Non-pigmented ciliary epithelial cell (primary cell): Measurements from ENCODE around the gene NAPSA.
"Not testable (repeated sequence)": the region's sequence is repeated elsewhere in the genome, so short reads cannot be mapped to it uniquely, and the experiment has no call there.

Experiments
- DNase-seq: peaks from one replicate; pipeline ENCODE4 v3.0.0-alpha.2; 2010; ENCODE audit warnings: low read depth

The NAPSA gene

DNA sequence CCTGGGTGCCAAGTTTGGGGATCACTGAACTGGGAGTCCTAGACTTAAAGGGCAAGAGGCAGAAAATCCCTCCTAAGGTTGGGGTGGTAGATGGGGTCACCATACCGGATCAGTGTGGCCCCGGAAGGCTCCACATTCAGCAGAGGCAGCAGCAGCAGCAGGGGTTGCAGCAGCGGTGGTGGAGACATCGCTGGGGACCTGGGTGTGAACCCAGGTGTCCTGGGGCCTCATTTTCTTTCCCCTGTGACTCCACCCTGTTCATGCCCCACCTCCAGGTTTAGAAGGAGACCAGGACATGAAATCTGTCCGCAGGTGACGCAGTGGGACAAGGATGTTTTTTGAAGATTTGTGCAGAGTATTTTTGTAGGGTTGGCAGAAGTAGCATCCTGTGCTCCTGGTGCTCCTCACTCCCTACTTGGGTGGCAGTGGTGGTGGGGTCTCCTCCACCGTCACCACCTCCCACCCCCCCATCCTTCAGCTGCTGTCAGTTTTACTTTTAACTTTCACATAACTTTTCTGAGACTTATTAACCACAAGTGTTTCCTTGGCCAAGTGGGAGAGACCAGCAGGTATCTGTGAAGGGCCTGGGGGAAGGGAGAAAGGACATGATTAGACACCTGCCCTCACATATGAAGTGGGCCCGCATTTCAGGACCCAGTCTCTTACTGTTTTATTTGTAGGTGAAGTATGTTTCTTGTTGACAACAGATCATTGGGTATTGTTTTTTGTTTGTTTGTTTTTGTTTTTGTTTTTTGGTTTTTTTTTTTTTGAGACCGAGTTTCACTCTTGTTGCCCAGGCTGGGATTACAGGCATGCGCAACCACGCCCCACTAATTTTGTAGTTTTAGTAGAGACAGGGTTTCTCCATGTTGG is at the start of gene NAPSA:
Gene NAPSA (minus strand): TSS at position 206 of the 873 bp plus-strand sequence. CDS start 18 bp downstream, at position 188.
- no peak for DNase-seq

DNA sequence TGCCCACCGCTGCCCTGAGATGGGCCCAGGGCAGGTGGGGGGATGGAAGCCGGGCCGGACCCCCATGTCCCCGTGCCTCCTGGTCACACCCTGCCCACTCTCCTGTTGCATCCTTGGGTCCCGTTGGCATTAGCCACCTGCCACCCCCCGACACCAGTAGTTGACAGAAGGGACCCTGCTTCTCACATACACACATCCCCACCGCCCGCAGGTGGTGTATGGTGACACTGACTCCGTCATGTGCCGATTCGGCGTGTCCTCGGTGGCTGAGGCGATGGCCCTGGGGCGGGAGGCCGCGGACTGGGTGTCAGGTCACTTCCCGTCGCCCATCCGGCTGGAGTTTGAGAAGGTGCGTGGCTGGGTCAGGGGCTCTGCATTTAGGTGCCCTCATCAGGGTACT is 48.1 kb upstream of the NAPSA start:
- DNase-seq, result no peak

DNA sequence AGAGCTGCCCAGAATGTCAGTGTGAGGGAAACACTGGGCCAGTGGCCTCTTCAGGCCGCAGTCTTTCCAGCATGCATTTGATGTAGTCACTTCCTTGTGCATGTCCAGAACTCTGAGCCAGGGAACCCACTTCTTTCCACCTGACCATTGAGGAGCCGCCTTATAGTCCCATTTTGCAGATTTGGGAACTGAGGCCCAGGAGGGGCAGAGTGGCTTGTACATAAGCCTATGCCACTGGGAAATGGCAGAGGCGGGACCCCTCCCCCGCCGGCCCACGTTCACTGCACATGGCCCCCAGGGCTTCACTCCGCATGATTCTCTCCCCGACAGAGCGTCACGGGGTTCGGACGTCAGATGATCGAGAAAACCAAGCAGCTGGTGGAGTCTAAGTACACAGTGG is 47.7 kb upstream of the NAPSA start:
- DNase-seq, result no peak

DNA sequence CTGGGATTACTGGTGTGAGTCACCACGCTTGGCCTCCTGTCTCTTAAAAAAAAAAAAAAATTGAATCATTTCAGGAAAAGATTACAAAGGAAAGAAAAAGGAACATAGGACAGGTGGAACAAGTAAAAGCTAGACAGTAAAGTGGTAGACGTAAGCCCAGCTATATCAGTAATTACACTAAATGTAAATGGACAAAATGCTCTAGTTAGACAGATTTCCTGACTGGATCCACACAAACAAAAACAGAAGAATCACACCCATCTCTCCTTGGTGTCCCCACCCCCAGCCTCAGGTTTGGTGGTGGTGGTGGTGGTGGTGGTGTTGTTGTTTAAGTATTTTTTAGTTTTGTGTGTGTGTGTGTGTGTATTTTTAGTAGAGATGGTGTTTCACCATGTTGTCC is 47.0 kb upstream of the NAPSA start:
- DNase-seq, result no peak

DNA sequence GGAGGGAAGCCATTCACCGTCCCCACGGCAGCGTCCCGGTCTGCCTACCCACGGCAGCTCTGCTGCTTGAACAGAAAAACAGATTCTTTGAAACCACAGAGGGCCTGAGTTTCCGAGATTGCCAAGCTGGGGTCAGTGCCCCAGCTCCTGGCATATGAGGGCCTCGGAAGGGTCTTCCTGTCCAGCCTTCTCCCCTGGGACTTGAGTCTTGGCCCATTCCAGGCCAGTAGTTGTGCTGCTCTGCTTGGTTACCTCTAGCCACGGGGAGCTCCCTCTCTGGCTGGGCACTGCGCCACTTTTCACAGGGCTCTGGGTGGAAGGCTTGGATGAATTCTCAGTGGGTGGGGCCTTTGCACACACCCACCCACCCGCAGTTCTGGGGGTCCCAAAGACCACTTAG is 44.7 kb upstream of the NAPSA start:
- no peak for DNase-seq

DNA sequence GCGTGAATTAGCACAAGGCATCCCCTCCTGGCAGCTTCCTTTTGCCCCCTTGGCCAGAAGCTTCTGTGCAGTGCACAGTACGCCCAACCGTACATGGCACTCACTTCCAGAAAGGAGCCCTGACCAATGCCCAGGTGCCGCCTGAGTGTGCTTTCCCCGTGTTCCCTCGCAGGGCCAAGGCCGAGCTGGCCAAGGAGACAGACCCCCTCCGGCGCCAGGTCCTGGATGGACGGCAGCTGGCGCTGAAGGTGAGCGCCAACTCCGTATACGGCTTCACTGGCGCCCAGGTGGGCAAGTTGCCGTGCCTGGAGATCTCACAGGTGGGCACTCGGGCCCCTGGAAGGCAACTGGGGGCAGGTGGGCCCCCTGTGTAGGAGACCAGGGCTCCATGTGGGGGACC is 43.9 kb upstream of the NAPSA start:
- no peak for DNase-seq

DNA sequence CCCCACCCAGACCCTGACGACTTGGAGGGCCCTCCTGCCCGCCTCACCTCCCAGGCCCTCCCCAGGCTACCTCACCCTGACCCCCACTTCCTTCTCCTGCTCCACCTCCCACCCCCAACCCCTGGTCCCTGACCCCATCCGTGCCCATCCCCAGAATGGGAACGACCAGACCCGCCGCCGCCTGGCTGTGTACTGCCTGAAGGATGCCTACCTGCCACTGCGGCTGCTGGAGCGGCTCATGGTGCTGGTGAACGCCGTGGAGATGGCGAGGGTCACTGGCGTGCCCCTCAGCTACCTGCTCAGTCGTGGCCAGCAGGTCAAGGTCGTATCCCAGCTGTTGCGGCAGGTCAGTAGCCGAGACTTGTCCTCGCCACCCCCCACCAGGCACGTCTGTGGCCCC is 41.4 kb upstream of the NAPSA start:
- no peak for DNase-seq

DNA sequence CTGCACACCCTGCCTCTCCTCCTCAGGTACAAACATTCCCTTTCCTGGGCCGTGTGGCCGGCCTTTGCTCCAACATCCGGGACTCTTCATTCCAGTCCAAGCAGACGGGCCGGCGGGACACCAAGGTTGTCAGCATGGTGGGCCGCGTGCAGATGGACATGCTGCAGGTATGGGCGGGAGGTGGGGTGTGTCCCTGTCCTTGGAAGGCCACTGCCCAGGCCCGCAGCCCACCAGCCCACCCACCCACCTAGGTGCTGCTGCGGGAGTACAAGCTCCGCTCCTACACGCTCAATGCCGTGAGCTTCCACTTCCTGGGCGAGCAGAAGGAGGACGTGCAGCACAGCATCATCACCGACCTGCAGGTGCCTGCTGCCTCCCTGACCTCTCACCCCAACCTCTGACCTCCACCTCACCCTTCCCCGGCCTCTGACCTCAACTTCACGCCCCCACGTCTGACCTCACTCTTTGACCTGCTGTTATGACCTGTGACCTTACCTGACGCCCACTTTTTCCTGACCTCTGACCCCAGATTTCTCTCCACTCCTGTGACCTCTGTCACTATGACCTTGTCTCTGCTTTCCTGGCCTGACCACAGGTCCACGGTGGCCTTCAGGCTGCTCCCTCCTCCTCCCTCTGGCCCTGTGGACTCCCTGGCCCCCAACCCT is 40.8 kb upstream of the NAPSA start:
- no peak for DNase-seq

DNA sequence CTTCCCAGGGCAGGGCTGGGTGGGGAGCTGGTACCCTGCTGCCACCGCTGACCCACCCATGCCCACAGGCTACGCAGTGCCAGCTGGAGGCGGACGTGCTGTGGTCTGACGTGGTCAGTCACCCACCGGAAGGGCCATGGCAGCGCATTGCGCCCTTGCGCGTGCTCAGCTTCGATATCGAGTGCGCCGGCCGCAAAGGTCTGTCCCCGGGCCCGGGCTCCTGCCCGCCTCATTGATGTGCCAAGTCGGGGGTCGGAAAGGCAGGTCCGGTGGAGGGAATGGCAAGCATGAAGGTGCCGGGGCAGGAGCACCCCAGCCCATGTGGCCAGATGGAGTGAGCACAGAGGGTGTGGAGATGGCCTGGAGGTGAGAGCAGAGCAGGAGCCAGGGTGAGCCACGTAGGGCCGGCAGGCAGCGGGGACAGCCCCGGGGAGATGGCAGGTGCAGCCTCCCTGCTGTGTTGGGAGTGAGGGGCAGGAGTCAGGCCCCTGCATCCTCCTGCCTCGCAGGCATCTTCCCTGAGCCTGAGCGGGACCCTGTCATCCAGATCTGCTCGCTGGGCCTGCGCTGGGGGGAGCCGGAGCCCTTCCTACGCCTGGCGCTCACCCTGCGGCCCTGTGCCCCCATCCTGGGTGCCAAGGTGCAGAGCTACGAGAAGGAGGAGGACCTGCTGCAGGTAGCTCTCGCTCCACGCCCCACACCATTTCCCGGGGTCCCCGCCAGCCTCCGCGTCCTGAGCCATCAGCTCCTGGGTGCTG is 37.3 kb upstream of the NAPSA start:
- no peak for DNase-seq

DNA sequence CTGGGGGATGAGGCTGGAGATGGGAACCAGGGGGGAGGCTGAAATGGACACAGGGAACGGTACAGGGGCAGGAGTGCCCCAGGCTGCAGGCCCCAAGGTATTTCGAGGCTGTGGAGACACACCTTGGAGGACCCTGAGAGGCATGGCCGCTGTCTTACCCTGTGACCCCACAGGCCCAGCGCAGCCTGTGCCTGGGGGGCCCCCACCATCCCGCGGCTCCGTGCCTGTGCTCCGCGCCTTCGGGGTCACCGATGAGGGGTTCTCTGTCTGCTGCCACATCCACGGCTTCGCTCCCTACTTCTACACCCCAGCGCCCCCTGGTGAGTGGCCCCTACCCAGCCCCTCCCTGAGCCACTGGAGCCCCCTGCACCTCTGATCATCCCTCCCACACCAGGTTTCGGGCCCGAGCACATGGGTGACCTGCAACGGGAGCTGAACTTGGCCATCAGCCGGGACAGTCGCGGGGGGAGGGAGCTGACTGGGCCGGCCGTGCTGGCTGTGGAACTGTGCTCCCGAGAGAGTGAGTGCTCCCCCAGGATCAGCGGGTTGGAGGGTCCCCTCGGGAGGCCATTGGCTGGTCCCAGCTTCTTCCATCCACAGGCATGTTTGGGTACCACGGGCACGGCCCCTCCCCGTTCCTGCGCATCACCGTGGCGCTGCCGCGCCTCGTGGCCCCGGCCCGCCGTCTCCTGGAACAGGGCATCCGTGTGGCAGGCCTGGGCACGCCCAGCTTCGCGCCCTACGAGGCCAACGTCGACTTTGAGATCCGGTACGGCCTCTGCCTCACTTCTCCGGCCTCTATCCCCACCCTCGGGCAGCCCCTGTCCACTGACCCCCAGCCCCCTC is 36.4 kb upstream of the NAPSA start:
- no peak for DNase-seq

DNA sequence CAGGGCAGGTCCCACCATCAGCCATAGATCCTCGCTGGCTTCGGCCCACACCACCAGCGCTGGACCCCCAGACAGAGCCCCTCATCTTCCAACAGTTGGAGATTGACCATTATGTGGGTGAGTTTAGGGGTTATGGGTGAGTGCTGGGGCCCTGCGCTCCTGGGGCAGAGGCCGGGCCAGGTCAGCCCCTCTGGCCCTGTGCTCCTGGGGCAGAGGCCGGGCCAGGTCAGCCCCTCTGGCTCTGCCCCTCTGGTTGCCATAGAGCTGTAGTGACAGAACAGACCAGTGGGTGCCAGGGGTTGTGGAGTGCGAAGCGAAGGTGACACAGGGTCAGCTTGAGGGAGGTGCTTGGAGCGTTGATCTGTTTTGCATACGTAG is 33.9 kb upstream of the NAPSA start:
- no peak for DNase-seq

DNA sequence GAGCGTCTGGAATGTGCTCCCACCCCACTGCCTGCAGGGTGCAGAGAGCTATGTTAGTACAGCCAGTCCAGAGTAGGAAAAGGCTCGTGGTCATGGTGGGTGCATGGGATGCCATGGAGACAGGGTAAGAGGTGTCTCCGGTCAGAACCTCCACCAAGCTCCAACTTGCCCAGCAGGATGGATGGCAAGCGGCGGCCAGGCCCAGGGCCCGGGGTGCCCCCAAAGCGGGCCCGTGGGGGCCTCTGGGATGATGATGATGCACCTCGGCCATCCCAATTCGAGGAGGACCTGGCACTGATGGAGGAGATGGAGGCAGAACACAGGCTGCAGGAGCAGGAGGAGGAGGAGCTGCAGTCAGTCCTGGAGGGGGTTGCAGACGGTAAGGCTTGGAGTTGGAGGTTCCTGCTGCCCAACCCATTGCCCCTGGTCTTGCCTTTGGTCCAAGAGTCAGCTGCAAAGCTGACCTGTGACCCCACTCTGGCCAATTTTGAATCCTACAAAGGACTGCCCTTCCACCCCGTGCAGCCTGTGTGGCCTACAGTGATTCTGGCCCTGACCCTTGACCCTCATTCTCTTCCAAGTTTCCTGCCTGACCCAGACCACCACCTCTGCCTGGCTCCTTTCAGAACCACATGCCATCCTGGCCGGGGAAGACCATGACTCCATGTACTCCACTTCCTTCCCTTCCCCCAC is 33.4 kb upstream of the NAPSA start:
- DNase-seq, result no peak

DNA sequence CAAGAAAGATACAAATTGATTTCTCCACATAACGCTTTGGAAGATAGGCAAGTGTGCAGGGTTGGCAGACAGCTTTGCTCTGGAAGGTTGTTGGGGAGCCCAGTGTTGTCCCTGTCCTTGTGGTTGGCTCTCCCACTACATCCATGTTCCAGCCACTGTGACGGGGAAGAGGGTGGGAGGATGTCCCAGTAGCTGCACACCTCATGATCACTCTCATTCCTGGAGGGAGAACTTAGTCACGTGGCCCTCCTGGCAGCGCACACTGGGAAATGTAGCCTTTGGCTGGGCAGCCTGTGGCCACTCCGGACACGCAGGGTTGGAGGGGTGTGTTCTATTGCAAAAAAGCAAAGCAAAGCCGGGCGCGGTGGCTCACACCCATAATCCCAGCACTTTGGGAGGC is 28.6 kb upstream of the NAPSA start:
- DNase-seq, result no peak

DNA sequence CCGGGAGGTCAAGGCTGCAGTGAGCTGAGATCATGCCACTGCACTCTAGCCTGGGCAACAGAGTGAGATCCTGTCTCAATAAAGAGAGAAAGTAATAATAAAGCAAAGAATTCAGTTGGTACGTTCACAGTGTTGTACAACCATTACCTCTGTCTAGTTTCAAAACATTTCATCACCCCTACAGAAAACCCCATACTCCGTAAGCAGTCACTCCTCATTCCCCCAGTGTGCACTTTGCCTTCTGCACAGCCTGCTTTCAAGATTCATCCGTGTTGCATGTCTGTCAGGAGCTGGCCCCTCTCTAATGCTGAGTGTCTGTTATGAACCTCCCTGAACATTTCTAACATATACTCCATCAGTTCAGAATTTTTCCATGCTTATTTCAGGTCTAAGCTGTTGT is 28.1 kb upstream of the NAPSA start:
- no peak for DNase-seq

DNA sequence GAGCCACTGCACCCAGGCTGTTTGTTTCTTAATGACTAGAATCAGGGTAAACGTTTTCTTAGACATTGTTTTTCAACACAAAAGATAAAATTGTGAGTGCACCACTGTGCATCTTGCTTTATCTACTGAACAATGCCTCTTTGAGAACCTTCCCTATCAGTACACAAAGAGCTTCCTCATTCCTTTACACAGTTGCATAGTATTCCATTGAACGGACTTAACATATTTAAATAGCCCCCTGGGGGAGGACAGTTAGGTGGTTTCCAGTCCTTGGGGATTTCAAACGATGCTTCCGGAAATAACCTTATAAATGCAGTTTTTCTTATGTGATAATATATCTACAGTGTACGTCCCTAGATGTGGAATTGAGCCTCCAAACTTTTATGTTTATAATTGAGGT is 27.3 kb upstream of the NAPSA start:
- no peak for DNase-seq

DNA sequence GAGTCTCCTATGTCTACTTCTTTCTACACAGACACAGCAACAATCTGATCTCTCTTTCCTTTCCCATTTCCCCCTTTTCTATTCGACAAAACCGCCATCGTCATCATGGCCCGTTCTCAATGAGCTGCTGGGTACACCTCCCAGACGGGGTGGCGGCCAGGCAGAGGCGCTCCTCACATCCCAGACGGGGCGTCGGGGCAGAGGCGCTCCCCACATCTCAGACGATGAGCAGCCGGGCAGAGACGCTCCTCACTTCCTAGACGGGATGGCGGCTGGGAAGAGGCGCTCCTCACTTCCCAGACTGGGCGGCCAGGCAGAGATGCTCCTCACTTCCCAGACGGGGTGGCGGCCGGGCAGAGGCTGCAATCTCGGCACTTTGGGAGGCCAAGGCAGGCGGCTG is 25.5 kb upstream of the NAPSA start:
- not testable (repeated sequence) for DNase-seq

DNA sequence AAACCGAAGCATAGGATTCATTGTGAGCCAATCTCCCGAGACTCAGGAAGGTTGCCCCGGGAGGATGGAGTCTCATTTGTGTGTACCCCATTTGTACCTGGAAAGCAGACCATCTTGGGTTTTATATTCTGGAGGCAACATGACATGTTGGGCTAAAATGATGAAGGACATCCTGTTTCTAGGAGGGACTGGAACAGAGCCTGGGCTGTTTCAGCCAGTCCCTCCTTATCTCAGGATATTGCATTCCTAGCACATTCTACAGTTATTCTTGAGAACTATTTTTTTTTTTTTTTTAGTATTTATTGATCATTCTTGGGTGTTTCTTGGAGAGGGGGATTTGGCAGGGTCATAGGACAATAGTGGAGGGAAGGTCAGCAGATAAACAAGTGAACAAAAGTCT is 24.9 kb upstream of the NAPSA start:
- DNase-seq, result not testable (repeated sequence)

DNA sequence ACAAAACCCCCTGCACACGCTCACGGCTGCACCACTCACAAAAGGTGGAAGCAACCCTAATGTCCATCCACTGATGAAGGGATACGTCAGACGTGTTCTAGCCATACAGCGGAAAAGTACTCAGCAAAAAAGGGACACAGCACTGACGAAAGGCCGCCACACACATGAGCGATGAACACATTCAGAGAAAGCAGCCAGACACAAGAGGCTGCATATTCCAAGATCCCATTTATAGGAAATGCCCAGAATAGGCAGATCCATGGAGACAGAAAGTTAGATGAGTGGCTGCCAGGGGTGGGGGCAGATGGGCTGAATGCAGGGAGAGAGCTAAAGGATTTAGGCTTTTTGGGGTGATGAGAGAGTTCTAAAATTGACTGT is 22.4 kb upstream of the NAPSA start:
- no peak for DNase-seq

DNA sequence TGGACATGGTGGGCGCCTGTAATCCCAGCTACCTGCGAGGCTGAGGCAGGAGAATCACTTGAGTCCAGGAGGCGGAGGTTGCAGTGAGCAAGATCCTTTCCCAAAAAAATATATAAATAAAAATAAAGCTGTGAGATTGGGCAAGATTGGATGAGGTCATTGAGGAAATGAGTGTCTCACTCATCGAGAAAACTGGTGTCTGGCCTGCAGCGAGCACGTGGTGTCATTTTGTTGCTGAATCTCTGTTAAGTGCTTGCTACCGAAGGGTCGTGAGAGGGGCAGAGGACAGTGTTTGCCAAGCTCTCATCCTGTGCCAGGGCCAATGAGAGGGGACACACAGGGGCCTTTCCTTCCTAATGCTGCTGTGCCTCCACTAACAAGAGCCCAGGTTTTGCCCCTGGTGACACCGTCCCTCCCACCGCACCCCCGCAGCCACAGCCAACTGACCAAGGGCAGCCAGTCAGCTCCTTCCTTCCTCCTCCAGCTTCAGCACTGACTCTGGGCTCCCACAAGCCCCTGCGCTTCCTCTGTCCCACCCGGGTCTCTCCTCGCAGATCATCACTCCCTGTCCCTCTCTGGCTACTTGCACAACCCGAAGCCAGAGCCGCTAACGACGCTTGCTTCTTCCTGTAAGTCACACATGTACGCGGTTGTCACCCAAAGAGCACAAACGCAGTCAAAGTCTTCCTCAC is 21.9 kb upstream of the NAPSA start:
- DNase-seq, result no peak

DNA sequence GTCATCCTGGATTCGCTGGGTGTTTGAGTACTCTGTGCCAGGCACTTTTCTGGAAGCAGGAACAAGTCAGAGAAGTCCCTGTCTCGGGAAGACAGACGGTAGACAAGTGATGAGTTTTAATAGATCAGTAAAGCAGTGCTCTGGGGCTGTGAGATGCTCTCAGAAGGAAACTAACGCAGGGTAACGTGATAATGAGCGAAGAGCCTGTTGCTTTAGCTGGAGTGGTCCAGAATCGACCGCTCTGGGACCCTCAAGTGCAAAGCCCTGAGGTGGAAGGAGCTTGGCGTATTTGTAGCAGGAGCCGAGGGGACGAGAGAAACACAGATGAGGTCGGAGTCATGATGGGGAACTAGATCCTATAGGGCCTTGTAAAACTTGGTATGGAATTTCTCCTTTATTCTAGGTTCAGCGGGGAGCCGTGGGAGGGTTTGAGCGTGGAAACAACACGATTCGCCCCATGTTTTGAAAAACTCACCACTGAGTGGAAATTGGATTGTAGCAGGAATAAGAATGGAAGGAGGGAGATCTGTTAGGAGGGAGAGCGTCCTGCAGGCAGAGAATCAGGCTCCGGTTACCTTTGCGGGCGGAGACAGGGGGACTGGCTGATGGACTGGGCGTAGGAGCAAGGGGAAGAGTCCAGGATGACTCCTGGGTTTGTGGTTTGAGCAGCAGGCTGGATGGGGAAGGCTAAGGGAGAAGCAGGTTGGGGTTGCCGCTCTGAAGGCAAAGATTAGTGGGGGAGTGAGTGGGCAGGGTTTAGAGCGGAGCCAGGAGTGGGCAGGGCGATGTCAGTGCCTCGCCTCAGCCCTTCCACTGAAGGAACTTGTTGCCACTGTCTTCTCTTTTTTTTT is 19.5 kb upstream of the NAPSA start:
- no peak for DNase-seq
